Suprapubic skin (tissue), 4 donors: ENCODE measurements around the gene CAMTA1. TPM values are rescaled to one million over a fixed set of nuclear protein-coding genes. Genes with fewer than 3 reads are reported as not detected.

Experiments used
- DNase-seq, 2 donors: peaks; one replicate each; pipeline ENCODE4 v3.0.0-alpha.2; 2019; ENCODE audit warnings: low spot score in 2 of 2
- H3K27ac ChIP-seq: fragments of 200-600 bp; sonication (generic); one replicate; pipeline ENCODE4 v1.5.1; 2019
- H3K27me3 ChIP-seq: fragments of 200-600 bp; sonication (generic); one replicate; pipeline ENCODE4 v1.5.1; 2019
- H3K36me3 ChIP-seq: fragments of 200-600 bp; sonication (generic); one replicate; pipeline ENCODE4 v1.5.1; 2019
- H3K4me1 ChIP-seq: fragments of 200-600 bp; sonication (generic); one replicate; pipeline ENCODE4 v1.5.1; 2019
- H3K4me3 ChIP-seq: fragments of 200-600 bp; sonication (generic); one replicate; pipeline ENCODE4 v1.5.1; 2019; ENCODE audit warnings: mild to moderate bottlenecking
- H3K9me3 ChIP-seq: fragments of 200-600 bp; sonication (generic); one replicate; pipeline ENCODE4 v1.5.1; 2019
- CTCF ChIP-seq, 2 donors: fragments of 200-600 bp in 1 of 2; fragments of 450-650 bp in 1 of 2; sonication (generic) in 1 of 2; IDR thresholded peaks; one replicate each; pipeline ENCODE4 v1.5.1; 2016 to 2019; ENCODE audit warnings: antibody characterized with exemption in 2 of 2, mild to moderate bottlenecking in 1 of 2, moderate library complexity in 1 of 2
- EP300 ChIP-seq: sonication (generic); formaldehyde crosslinking; IDR thresholded peaks from one replicate; pipeline ENCODE4 v1.6.1; 2017; ENCODE audit warnings: antibody characterized with exemption
- POLR2A ChIP-seq, 2 donors: fragments of 450-650 bp; IDR thresholded peaks; one replicate each; pipeline ENCODE4 v1.6.1; 2017; ENCODE audit warnings: antibody characterized with exemption in 2 of 2, mild to moderate bottlenecking in 2 of 2, moderate library complexity in 2 of 2
- POLR2AphosphoS5 ChIP-seq, 3 donors: sonication (generic); formaldehyde crosslinking; IDR thresholded peaks; one replicate each; pipeline ENCODE4 v1.6.1; 2017; ENCODE audit warnings: antibody characterized with exemption in 3 of 3
- WGBS: methylation state at CpG from one replicate; pipeline ENCODE4 v1.1.5; 2018; 5-methylcytosine and 5-hydroxymethylcytosine counted together
- total RNA-seq, 4 donors: library from RNA; depleted of rRNA; stranded (reverse); fragments of >200 nt; gene quantifications; one replicate each; pipeline ENCODE4 v1.1.0, GENCODE V29; 2016

The CAMTA1 gene
- total RNA-seq, 4 donors from 2014 or later = 40.4 to 54.1 (median 46.6) TPM

GRCh38 chr1:7448986-7449385 lies 663.7 kb downstream of the CAMTA1 start:
- H3K27ac ChIP-seq = no peak overlapping the region
- no peaks in the 10 kb centered on the region for H3K27me3 ChIP-seq
- no peaks in the 10 kb centered on the region for H3K4me1 ChIP-seq
- no peaks in the 10 kb centered on the region for H3K36me3 ChIP-seq
- no peak for TF ChIP-seq CTCF (IDR thresholded peaks at IDR 0.05)
- TF ChIP-seq POLR2AphosphoS5 (IDR thresholded peaks at IDR 0.05) = no peak
- no peak for TF ChIP-seq POLR2A (IDR thresholded peaks at IDR 0.05)
- no peak for TF ChIP-seq EP300
- no peak overlapping the region for H3K4me3 ChIP-seq
- 90% methylated on average over 10 of the region's 10 CpGs for WGBS
- no peak for DNase-seq
- H3K9me3 ChIP-seq = no peaks in the 10 kb centered on the region

- Histone ChIP-seq H3K36me3 (no peaks in the 10 kb centered on the region), H3K9me3 (no peaks in the 10 kb centered on the region), H3K4me3 (no peak overlapping the region), H3K4me1 (peaks cover 5% of the 10 kb centered on the region), H3K27me3 (no peaks in the 10 kb centered on the region), H3K27ac (no peak overlapping the region)
- 95% methylated on average over 6 of the region's 7 CpGs for WGBS
- no peak for TF ChIP-seq EP300
- no peak for TF ChIP-seq POLR2AphosphoS5 (IDR thresholded peaks at IDR 0.05)
- no peak for TF ChIP-seq POLR2A (IDR thresholded peaks at IDR 0.05)
- no peak for TF ChIP-seq CTCF (IDR thresholded peaks at IDR 0.05)
- DNase-seq = no peak
These were observed 664.5 kb downstream of the CAMTA1 start for GRCh38 chr1:7449750-7450149.

GRCh38 chr1:7450838-7451237 lies 665.6 kb downstream of the CAMTA1 start:
- no peaks in the 10 kb centered on the region for H3K36me3 ChIP-seq
- no peak overlapping the region for H3K4me3 ChIP-seq
- no peak overlapping the region for H3K27ac ChIP-seq
- H3K9me3 ChIP-seq = no peaks in the 10 kb centered on the region
- TF ChIP-seq EP300 (no peak), POLR2AphosphoS5 (IDR thresholded peaks at IDR 0.05) (no peak), POLR2A (IDR thresholded peaks at IDR 0.05) (no peak), CTCF (IDR thresholded peaks at IDR 0.05) (no peak)
- peaks cover 4% of the 10 kb centered on the region for H3K27me3 ChIP-seq
- DNase-seq = no peak
- WGBS = 85% methylated on average over 4 of the region's 5 CpGs
- H3K4me1 ChIP-seq = peaks cover 16% of the 10 kb centered on the region

- DNase-seq = no peak
- Histone ChIP-seq H3K36me3 (no peaks in the 10 kb centered on the region), H3K9me3 (no peaks in the 10 kb centered on the region), H3K4me1 (peaks cover 27% of the 10 kb centered on the region), H3K27ac (no peak overlapping the region), H3K4me3 (no peak overlapping the region), H3K27me3 (peaks cover 4% of the 10 kb centered on the region)
- no peak for TF ChIP-seq POLR2AphosphoS5 (IDR thresholded peaks at IDR 0.05)
- TF ChIP-seq EP300 = no peak
- no peak for TF ChIP-seq POLR2A (IDR thresholded peaks at IDR 0.05)
- no peak for TF ChIP-seq CTCF (IDR thresholded peaks at IDR 0.05)
- 86% methylated on average over 5 of the region's 6 CpGs for WGBS
These were observed 667.8 kb downstream of the CAMTA1 start for GRCh38 chr1:7453038-7453437.

- H3K9me3 ChIP-seq = no peaks in the 10 kb centered on the region
- no peak overlapping the region for H3K27ac ChIP-seq
- no peak for DNase-seq
- H3K4me1 ChIP-seq = peaks cover 31% of the 10 kb centered on the region
- TF ChIP-seq POLR2A (IDR thresholded peaks at IDR 0.05) (no peak), CTCF (IDR thresholded peaks at IDR 0.05) (no peak), EP300 (no peak), POLR2AphosphoS5 (IDR thresholded peaks at IDR 0.05) (no peak)
- H3K36me3 ChIP-seq = no peaks in the 10 kb centered on the region
- WGBS = 70% methylated on average over 16 of the region's 19 CpGs
- H3K27me3 ChIP-seq = peaks cover 4% of the 10 kb centered on the region
- H3K4me3 ChIP-seq = no peak overlapping the region
These were observed 669.0 kb downstream of the CAMTA1 start for GRCh38 chr1:7454052-7454815.
